ENCODE data around the gene NEURL3.
A peak's percentile ranks its signal among the peaks of the same experiment; 100 is the strongest.
"Not testable (repeated sequence)": the region's sequence is repeated elsewhere in the genome, so short reads cannot be mapped to it uniquely, and the experiment has no call there.

The NEURL3 gene, protein sequence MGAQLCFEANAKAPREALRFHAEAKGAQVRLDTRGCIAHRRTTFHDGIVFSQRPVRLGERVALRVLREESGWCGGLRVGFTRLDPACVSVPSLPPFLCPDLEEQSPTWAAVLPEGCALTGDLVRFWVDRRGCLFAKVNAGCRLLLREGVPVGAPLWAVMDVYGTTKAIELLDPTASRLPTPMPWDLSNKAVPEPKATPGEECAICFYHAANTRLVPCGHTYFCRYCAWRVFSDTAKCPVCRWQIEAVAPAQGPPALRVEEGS

DNA sequence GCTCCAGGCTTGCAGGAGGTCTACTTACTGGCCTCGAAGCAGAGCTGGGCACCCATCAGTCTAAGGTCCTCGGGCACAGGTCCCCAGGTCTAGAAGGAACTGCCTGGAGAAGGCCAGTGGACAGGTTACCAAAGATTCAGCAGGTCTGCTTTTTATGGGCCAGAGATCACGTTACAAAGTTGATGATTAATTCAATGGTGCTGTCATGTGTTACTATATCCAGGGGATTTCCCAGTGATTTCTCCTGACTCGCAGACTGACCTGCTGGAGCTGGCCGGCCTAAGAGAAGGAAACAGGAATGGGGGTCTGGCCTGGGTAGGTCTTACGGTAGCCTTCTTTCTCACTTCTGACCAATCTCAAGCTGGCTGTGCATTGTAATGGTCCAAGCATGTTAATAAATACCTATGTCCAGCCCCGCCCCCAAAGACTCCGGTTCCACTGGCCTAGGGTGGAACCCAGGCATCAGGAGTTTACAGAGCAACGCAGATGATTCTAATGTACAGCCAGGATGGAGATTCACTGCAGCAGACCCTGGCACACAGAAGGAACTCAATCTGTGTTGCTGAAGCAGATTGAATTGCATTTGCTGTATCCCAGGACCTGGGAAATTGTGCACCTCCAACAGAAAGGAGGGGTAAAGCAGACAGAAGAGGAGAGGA lies at the start of gene NEURL3:
Gene NEURL3, minus strand, starts transcription at position 127 of the 659 bp plus-strand sequence. Its CDS starts 71 bp downstream, at position 56.
- TF ChIP-seq BACH2 (CRISPR knock-in tag; IDR thresholded peaks at IDR 0.05; ENCODE audit: borderline replicate concordance) (no peak), RARB (CRISPR knock-in tag; IDR thresholded peaks at IDR 0.05) (no peak), SNAI2 (CRISPR knock-in tag; IDR thresholded peaks at IDR 0.05) (no peak), ZNF70 (CRISPR knock-in tag; IDR thresholded peaks at IDR 0.05) (no peak), ZC3H10 (CRISPR knock-in tag; IDR thresholded peaks at IDR 0.05) (no peak), ISL1 (CRISPR knock-in tag; IDR thresholded peaks at IDR 0.05) (no peak), ZFP30 (CRISPR knock-in tag; IDR thresholded peaks at IDR 0.05) (no peak)
- TF ChIP-seq, protein P1, sequence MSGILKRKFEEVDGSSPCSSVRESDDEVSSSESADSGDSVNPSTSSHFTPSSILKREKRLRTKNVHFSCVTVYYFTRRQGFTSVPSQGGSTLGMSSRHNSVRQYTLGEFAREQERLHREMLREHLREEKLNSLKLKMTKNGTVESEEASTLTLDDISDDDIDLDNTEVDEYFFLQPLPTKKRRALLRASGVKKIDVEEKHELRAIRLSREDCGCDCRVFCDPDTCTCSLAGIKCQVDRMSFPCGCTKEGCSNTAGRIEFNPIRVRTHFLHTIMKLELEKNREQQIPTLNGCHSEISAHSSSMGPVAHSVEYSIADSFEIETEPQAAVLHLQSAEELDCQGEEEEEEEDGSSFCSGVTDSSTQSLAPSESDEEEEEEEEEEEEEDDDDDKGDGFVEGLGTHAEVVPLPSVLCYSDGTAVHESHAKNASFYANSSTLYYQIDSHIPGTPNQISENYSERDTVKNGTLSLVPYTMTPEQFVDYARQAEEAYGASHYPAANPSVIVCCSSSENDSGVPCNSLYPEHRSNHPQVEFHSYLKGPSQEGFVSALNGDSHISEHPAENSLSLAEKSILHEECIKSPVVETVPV (CRISPR knock-in tag; IDR thresholded peaks at IDR 0.05) = no peak
- TF ChIP-seq, protein P2, sequence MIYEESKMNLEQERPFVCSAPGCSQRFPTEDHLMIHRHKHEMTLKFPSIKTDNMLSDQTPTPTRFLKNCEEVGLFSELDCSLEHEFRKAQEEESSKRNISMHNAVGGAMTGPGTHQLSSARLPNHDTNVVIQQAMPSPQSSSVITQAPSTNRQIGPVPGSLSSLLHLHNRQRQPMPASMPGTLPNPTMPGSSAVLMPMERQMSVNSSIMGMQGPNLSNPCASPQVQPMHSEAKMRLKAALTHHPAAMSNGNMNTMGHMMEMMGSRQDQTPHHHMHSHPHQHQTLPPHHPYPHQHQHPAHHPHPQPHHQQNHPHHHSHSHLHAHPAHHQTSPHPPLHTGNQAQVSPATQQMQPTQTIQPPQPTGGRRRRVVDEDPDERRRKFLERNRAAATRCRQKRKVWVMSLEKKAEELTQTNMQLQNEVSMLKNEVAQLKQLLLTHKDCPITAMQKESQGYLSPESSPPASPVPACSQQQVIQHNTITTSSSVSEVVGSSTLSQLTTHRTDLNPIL (CRISPR knock-in tag; IDR thresholded peaks at IDR 0.05; ENCODE audit: low read depth) = no peak
- ATAC-seq = peak; percentile 28

DNA sequence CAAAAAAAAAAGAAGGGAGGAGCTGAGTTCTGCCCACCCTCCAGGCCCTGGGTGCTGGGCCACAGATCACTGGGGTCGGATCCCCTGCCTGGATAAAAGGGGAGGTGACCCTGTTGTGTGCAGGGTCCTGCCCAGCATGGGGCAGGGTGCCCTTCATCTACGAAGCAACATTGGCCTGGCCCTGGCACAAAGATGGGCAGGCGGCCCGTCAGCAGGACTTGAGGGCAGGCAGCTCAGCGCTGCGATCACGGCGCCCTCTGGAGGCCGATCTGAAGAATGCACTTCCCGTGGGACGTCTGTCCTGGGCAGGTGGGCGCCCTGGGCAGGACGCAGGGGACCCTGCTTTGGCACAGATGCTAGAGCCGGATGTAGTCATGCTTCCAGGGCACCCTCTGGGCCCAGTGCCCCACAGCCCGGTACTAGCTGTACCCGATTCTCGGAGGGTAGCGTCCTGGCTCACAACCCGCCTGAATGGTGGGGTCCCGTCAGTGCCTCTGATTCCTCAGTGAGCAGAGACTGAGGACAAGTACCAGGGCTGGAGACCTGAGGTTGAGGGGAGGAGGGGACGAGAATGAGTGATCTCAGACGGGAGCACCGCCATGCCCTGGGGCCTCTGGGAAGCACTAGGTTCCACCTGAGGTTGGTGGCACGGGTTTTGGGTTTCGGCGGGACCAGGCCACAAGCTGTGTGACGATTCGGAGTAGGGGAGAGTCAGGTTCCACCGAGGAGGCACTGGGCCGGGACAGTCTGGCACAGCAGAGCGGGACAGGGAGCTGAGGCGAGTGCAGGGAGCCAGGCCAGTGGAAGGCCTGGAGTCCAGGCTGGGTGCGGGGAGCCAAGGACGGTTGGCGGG lies 49.4 kb upstream of the NEURL3 start:
- ATAC-seq = peak; percentile 87
- TF ChIP-seq ESRRG (CRISPR knock-in tag; IDR thresholded peaks at IDR 0.05) (no peak), GLIS3 (CRISPR knock-in tag; IDR thresholded peaks at IDR 0.05) (no peak), ZNF70 (CRISPR knock-in tag; IDR thresholded peaks at IDR 0.05) (no peak), TCF4 (CRISPR knock-in tag; IDR thresholded peaks at IDR 0.05; ENCODE audit: borderline replicate concordance) (no peak), ISL1 (CRISPR knock-in tag; IDR thresholded peaks at IDR 0.05) (no peak), ARNTL (CRISPR knock-in tag; IDR thresholded peaks at IDR 0.05; ENCODE audit: borderline replicate concordance, low read depth) (no peak), ZFP30 (CRISPR knock-in tag; IDR thresholded peaks at IDR 0.05) (no peak; the same call in 1 of the 2 replicates), ZC3H10 (CRISPR knock-in tag; IDR thresholded peaks at IDR 0.05) (no peak), ZFP3 (CRISPR knock-in tag; IDR thresholded peaks at IDR 0.05) (no peak)
- TF ChIP-seq, protein P3, sequence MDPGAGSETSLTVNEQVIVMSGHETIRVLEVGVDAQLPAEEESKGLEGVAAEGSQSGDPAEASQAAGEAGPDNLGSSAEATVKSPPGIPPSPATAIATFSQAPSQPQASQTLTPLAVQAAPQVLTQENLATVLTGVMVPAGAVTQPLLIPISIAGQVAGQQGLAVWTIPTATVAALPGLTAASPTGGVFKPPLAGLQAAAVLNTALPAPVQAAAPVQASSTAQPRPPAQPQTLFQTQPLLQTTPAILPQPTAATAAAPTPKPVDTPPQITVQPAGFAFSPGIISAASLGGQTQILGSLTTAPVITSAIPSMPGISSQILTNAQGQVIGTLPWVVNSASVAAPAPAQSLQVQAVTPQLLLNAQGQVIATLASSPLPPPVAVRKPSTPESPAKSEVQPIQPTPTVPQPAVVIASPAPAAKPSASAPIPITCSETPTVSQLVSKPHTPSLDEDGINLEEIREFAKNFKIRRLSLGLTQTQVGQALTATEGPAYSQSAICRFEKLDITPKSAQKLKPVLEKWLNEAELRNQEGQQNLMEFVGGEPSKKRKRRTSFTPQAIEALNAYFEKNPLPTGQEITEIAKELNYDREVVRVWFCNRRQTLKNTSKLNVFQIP (CRISPR knock-in tag; IDR thresholded peaks at IDR 0.05; ENCODE audit: borderline replicate concordance, low read depth) = no peak
- TF ChIP-seq, protein P4, sequence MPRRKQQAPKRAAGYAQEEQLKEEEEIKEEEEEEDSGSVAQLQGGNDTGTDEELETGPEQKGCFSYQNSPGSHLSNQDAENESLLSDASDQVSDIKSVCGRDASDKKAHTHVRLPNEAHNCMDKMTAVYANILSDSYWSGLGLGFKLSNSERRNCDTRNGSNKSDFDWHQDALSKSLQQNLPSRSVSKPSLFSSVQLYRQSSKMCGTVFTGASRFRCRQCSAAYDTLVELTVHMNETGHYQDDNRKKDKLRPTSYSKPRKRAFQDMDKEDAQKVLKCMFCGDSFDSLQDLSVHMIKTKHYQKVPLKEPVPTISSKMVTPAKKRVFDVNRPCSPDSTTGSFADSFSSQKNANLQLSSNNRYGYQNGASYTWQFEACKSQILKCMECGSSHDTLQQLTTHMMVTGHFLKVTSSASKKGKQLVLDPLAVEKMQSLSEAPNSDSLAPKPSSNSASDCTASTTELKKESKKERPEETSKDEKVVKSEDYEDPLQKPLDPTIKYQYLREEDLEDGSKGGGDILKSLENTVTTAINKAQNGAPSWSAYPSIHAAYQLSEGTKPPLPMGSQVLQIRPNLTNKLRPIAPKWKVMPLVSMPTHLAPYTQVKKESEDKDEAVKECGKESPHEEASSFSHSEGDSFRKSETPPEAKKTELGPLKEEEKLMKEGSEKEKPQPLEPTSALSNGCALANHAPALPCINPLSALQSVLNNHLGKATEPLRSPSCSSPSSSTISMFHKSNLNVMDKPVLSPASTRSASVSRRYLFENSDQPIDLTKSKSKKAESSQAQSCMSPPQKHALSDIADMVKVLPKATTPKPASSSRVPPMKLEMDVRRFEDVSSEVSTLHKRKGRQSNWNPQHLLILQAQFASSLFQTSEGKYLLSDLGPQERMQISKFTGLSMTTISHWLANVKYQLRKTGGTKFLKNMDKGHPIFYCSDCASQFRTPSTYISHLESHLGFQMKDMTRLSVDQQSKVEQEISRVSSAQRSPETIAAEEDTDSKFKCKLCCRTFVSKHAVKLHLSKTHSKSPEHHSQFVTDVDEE (CRISPR knock-in tag; IDR thresholded peaks at IDR 0.05) = no peak
- TF ChIP-seq, protein P5, sequence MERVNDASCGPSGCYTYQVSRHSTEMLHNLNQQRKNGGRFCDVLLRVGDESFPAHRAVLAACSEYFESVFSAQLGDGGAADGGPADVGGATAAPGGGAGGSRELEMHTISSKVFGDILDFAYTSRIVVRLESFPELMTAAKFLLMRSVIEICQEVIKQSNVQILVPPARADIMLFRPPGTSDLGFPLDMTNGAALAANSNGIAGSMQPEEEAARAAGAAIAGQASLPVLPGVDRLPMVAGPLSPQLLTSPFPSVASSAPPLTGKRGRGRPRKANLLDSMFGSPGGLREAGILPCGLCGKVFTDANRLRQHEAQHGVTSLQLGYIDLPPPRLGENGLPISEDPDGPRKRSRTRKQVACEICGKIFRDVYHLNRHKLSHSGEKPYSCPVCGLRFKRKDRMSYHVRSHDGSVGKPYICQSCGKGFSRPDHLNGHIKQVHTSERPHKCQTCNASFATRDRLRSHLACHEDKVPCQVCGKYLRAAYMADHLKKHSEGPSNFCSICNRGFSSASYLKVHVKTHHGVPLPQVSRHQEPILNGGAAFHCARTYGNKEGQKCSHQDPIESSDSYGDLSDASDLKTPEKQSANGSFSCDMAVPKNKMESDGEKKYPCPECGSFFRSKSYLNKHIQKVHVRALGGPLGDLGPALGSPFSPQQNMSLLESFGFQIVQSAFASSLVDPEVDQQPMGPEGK (CRISPR knock-in tag; IDR thresholded peaks at IDR 0.05; ENCODE audit: borderline replicate concordance) = no peak
- TF ChIP-seq, protein P2 (CRISPR knock-in tag; IDR thresholded peaks at IDR 0.05; ENCODE audit: low read depth) = no peak

DNA sequence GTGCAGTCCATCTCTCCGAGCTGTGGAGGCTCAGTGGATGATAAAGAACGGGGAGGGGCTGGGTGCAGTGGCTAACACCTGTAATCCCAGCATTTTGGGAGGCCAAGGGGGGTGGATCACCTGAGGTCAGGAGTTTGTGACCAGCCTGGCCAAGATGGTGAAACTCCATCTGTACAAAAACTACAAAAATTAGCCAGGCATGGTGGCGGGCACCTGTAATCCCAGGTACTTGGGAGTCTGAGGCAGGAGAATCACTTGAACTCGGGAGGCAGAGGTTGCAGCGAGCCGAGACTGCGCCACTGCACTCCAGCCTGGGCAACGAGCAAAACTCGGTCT lies 48.8 kb upstream of the NEURL3 start:
- ATAC-seq = not testable (repeated sequence)

Data from SK-N-SH treated with all-trans-retinoic acid at 6 μM for 48 hours (cell line).